ENCODE results near the gene ARL13A.
A peak's percentile ranks its signal among the peaks of the same experiment; 100 is the strongest.
"Not testable (repeated sequence)": the region's sequence is repeated elsewhere in the genome, so short reads cannot be mapped to it uniquely, and the experiment has no call there.

The ARL13A gene

GRCh38 chrX:100969408-100969807, at the start of gene ARL13A:
Gene ARL13A, plus strand, starts transcription at chrX:100969708. Its CDS starts 3,982 bp downstream, at chrX:100973690.
- no peak for DNase-seq (ENCODE audit: low read depth)

GRCh38 chrX:100924375-100924774, 45.1 kb upstream of the ARL13A start:
- no peak for DNase-seq (ENCODE audit: low read depth)

GRCh38 chrX:100926453-100926852, 43.1 kb upstream of the ARL13A start:
- no peak for DNase-seq (ENCODE audit: low read depth)

GRCh38 chrX:100928660-100929613, 40.6 kb upstream of the ARL13A start, which contains the start of gene XKRX:
Gene XKRX, minus strand, starts transcription at chrX:100928917. Its CDS starts 613 bp downstream, at chrX:100928304.
- DNase-seq (ENCODE audit: low read depth), result peak; percentile 37

GRCh38 chrX:100931218-100931924, 38.1 kb upstream of the ARL13A start:
- DNase-seq (ENCODE audit: low read depth), result peak; percentile 7

- no peak for DNase-seq (ENCODE audit: low read depth)
Observed at GRCh38 chrX:100931925-100932285, 37.6 kb upstream of the ARL13A start.

- no peak for DNase-seq (ENCODE audit: low read depth)
Observed at GRCh38 chrX:100935767-100936166, 33.7 kb upstream of the ARL13A start.

GRCh38 chrX:100939333-100939732, 30.2 kb upstream of the ARL13A start:
- DNase-seq (ENCODE audit: low read depth), result no peak

- DNase-seq (ENCODE audit: low read depth), result no peak
Observed at GRCh38 chrX:100944601-100945000, 24.9 kb upstream of the ARL13A start.

GRCh38 chrX:100946299-100946927, 23.1 kb upstream of the ARL13A start:
- no peak for DNase-seq (ENCODE audit: low read depth)

GRCh38 chrX:100948557-100948956, 21.0 kb upstream of the ARL13A start:
- DNase-seq (ENCODE audit: low read depth), result no peak

GRCh38 chrX:100962811-100963210, 6.7 kb upstream of the ARL13A start:
- DNase-seq (ENCODE audit: low read depth), result no peak

GRCh38 chrX:100964362-100964761, 5.1 kb upstream of the ARL13A start:
- no peak for DNase-seq (ENCODE audit: low read depth)

- no peak for DNase-seq (ENCODE audit: low read depth)
Observed at GRCh38 chrX:100969936-100970335, 428 bp downstream of the ARL13A start.

- DNase-seq (ENCODE audit: low read depth), result peak; percentile 91
Observed at GRCh38 chrX:100973411-100973810, 3.9 kb downstream of the ARL13A start.

GRCh38 chrX:100975212-100975611, 5.7 kb downstream of the ARL13A start:
- DNase-seq (ENCODE audit: low read depth), result peak; percentile 36

GRCh38 chrX:100976211-100976610, 6.7 kb downstream of the ARL13A start:
- DNase-seq (ENCODE audit: low read depth), result peak; percentile 52

GRCh38 chrX:100979881-100980607, 10.5 kb downstream of the ARL13A start:
- peak; percentile 65 for DNase-seq (ENCODE audit: low read depth)

GRCh38 chrX:100980608-100981497, 11.3 kb downstream of the ARL13A start:
- peak; percentile 84 for DNase-seq (ENCODE audit: low read depth)

- not testable (repeated sequence) for DNase-seq (ENCODE audit: low read depth)
Observed at GRCh38 chrX:100981498-100981845, 12.0 kb downstream of the ARL13A start.

GRCh38 chrX:100984818-100985217, 15.3 kb downstream of the ARL13A start:
- DNase-seq (ENCODE audit: low read depth), result no peak

Measured in ELR (cell line).